ENCODE measurements around the gene CYBA. TPM values are rescaled to one million over a fixed set of nuclear protein-coding genes. Genes with fewer than 3 reads are reported as not detected.

CYBA gene
- 100 to 1,000 TPM; 174 to 329 (median 245) TPM for total RNA-seq

DNA sequence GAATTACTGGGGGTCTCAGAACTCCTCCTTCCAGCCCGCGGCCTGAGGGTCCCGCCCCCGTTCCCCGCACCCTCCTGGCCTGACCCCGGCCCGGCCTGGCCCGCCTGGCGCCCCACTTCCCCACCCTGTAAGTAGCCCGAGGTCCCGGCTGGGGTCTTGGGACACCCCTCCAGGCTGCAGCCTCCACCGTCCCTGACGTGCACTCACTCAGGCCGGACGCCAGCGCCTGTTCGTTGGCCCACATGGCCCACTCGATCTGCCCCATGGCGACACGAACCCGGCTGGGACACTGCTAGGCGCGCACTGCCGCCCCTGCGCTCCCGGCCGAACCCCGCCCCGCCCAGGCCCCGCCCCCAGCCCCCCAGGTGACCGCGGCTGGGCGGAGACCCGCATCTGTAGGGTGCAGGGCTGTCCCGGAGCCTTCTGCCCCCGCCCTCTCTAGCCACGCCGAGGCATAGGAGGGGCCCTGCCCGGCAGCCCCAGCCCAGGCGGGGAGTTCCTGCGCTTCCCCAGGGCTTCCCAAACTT lies at the start of gene CYBA:
Gene CYBA, minus strand, starts transcription at position 305 of the 527 bp plus-strand sequence. Its CDS starts 40 bp downstream, at position 265.
- ATAC-seq (ENCODE audit: low FRiP score) (peak; percentile 84), DNase-seq (ENCODE audit: low spot score) (no peak)
- TF ChIP-seq, protein P1, sequence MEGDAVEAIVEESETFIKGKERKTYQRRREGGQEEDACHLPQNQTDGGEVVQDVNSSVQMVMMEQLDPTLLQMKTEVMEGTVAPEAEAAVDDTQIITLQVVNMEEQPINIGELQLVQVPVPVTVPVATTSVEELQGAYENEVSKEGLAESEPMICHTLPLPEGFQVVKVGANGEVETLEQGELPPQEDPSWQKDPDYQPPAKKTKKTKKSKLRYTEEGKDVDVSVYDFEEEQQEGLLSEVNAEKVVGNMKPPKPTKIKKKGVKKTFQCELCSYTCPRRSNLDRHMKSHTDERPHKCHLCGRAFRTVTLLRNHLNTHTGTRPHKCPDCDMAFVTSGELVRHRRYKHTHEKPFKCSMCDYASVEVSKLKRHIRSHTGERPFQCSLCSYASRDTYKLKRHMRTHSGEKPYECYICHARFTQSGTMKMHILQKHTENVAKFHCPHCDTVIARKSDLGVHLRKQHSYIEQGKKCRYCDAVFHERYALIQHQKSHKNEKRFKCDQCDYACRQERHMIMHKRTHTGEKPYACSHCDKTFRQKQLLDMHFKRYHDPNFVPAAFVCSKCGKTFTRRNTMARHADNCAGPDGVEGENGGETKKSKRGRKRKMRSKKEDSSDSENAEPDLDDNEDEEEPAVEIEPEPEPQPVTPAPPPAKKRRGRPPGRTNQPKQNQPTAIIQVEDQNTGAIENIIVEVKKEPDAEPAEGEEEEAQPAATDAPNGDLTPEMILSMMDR (IDR thresholded peaks at IDR 0.05): no peak

DNA sequence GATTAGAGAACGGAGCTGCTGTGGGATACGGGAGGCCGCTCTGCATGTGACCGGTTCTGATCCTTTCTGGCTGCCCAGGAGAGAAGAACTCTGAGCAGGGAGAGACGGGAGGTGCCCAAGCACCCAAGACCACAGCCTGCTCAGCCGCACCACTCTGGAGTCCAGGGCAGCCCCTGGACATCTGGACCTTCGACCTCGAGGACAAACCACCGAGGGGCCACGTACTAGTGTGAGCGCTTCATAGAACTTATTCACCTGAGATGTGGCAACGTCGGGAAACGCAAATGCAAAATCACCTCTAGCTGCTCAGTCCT lies 49.4 kb upstream of the CYBA start:
- ATAC-seq (ENCODE audit: low FRiP score) (no peak), DNase-seq (ENCODE audit: low spot score) (no peak)
- TF ChIP-seq, protein P1 (IDR thresholded peaks at IDR 0.05): no peak

DNA sequence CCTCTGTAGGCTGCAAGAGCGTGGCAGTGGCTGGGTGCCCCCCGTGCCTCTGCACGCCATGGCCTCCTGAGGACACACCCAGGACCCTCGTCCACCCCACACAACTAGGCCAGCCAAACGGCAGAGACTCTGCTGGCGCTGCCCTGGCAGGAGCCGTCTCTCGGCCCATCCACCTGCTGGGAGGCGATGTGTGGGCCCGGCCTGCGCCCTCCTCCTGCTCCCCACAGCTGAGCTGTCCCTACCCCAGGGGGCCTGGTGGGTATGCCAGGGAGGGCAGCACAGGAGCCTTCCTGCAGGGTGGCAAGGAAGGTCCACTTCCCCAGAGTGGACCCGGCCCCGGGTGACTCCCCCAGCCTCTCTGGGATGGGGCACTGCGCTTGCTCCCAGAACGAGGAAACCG lies 48.3 kb upstream of the CYBA start:
- ATAC-seq (ENCODE audit: low FRiP score): no peak
- TF ChIP-seq, protein P1 (IDR thresholded peaks at IDR 0.05): no peak
- no peak for DNase-seq (ENCODE audit: low spot score)

DNA sequence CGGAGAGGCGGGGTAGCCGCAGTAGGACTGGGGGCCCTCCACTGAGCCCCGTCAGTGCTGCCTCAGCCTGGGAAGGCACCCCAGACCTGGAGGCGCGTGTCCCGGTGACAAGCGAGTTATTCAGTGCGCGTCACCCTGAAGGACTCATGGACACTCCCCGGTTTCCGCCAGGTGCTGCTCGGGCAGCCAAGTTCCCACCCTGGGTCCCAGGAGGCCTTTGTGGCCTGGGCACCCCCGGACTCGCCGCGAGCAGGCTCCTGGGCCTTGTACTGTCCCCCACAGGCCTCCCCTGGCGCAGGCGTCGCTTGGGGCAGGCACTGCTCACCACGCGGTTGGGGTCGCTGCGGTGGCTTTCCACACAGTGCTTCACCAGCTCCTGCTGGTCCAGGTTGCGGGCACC lies 47.8 kb upstream of the CYBA start:
- ATAC-seq (ENCODE audit: low FRiP score): no peak

DNA sequence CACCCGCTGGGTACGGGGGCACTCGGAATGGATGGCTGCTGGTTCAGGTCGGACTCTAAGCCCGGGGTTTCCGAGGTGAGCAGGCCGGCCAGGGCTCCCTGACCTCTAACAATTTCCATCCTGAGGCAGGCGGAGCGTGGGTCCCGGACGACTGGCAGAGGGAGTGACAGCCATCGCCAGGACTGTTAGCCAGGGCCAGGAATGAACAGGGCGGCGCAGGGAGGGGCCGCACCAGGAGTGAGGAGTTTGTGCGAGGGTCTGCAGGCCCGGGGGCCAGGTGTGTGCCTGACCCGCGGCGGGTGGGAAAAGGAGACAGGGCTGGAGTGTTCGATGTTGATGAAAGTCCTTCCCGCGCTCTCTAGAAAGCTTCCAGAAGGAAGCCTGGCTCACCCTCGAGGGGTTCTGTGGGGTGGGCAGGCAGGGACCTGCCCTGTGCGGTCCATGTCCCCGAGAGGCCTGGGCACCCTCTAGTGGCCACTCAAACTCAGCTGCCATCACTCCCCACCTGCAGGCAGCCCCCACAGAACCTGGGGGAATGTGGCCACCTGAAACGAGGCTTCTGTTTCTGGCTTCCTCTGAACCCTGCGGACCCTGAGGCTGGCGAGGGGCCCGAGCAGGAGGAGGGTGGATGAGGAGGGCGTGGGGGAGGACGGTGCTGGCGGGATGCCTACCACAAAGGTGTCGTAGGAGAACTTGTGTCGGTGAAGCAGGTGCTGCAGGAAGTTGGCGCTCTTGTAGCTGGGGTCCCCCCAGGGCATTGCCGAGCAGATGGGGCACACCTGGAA lies 47.2 kb upstream of the CYBA start:
- ATAC-seq (ENCODE audit: low FRiP score) (no peak), DNase-seq (ENCODE audit: low spot score) (no peak)
- TF ChIP-seq, protein P1 (IDR thresholded peaks at IDR 0.05): no peak

More for the DNA sequence above, 47.8 kb upstream of the CYBA start:
- TF ChIP-seq, protein P1 (IDR thresholded peaks at IDR 0.05): no peak
- DNase-seq (ENCODE audit: low spot score): no peak

DNA sequence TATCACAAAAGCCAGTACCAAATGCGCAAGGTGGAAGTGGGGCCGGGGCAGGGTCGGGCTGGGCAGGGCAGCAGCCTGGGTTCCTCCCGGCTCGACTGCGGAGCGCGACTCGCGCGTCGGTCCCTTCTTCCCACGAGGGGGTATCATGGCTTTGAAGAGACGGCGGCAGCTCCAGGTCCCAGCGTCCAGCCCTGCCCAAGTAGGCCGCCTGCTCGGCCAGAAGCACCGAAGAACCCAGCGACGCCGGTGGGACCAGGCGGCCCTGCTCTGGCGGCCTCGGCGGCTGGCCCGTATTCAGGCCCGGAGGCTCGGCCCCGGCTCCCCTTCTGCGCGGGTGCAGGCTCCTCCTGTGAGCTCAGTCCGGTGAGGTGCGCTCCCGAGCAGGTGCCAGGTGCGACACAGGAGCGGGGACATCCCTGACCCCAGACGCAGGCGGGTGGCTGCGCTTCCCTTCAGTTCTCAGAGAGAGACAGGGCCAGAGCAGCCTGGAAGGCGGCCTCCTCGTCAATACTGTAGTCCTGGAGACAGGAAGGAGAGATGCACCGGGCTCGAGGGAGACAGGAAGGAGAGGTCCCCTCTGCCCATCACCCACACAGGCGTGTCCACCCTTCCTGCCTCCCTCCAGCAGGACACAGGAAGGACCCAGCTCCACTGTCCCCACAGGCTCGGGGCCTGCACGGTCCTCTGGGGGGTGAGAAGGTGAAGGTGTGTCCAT lies 46.4 kb upstream of the CYBA start:
- DNase-seq (ENCODE audit: low spot score) (no peak), ATAC-seq (ENCODE audit: low FRiP score) (no peak)
- TF ChIP-seq, protein P1 (IDR thresholded peaks at IDR 0.05): no peak

Data from omental fat pad (tissue), 4 donors.